EL (cell line): Measurements from ENCODE around the gene FMN1.
A peak's percentile ranks its signal among the peaks of the same experiment; 100 is the strongest.

ENCODE experiments used
- DNase-seq: peaks from one replicate; pipeline ENCODE4 v3.0.0-alpha.2; 2016

The FMN1 gene

DNA sequence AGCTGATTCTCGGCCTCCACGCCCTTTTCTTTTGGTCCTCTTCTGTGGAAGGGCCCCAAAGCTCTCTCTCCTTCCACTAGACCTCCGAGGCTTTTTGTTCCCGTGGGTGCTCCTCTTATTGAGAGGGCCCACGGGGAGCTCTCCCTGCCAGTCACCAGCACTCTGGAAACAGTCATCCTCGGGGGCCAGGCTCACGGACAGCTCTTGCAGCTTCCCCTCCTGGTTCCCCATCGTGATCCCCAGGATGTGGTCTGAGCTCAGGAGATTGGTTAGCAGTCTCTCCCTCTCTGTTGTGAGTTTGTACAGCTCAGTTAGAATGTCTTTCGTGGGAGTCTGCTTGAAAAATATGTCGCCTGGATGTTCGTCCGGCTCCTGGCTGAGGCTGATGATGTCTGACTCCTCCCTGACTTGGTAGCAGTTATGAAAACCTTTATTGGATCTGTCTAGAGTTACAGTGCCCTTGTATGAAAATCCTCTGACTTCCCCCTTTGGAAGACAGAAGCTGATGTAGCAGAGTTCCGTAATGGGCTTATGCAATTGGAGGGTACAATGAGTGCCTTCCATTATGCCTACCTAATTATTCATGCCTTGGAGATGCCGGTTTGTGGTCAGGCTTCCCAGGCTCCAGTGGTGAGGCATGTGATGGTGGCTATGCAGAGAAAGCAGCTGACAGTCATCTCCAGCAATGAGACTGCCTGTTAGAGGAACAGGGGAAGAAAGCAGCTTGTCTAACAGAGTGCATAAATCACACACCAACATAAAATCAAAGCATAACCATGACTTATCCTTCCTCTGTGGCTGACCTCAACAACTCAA, 40.0 kb downstream of the FMN1 start:
- DNase-seq: peak; percentile 85

GRCh38 chr15:33153548-33153947, 41.0 kb downstream of the FMN1 start:
- no peak for DNase-seq

- DNase-seq: no peak
Observed at GRCh38 chr15:33152502-33153109, 41.9 kb downstream of the FMN1 start.

DNA sequence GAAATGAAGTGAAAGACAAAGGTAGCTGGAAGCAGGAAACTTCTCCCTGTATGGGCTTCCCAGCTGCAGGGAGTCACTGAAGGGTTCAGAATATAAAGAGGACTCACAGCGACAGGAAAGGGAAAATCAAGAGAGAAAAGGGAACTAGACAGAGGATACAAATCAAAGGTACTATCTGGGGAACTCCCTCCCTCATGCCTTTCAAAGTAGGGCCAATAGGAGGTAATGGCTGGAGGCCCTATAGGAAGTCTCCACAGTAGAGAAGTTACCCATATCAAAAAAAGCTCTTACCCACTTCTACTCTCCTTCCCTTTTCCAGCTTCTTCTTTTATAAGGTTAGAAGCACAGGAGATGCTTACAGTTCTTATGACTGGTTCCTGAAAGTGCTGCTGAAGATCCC, 43.5 kb downstream of the FMN1 start:
- DNase-seq: no peak

DNA sequence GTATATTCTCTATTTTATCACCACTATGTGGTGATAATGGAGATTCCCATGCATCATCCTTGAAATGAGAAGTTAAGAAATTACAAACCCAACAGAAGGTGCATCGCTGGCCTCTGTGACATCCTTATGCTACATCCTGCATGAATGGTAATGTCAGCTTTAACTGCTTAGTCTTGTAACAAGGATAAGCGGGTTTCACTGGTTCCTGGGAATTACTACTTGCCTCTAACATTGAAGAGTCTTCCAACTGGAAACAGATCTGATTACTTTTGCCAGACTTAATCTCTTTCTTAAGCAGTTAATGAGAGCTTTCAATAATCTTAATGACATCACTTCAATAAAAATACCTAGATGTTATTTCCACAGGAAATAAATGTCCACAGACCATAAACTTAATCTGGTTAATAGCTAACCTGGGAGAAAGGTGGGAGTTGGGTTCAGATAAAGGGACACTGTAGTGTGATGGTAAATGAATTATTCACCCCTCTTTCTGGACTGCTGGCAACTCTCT, 44.0 kb downstream of the FMN1 start:
- DNase-seq: no peak

DNA sequence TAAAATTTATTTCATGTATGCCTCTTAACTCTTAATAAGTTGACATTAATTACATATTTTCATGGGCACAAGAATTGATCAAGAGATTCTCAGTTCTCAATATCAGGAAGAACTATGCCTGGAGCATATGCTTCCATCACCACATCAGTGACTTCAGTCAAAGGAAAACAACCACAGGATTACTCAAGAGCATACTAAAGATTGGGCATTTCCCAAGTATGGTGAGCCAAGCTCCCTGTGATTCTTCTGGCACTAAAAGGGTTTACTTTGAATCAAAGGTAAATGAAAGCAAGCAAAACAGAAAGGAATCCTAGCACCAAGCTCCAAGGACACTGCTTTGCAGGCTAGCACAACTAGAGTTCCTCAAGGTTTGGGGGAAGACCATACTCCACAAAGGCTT, 44.6 kb downstream of the FMN1 start:
- DNase-seq: no peak

- no peak for DNase-seq
Observed at GRCh38 chr15:33148129-33148751, 46.3 kb downstream of the FMN1 start.

GRCh38 chr15:33146051-33146450, 48.5 kb downstream of the FMN1 start:
- DNase-seq: no peak

GRCh38 chr15:33145447-33145846, 49.1 kb downstream of the FMN1 start:
- no peak for DNase-seq

DNA sequence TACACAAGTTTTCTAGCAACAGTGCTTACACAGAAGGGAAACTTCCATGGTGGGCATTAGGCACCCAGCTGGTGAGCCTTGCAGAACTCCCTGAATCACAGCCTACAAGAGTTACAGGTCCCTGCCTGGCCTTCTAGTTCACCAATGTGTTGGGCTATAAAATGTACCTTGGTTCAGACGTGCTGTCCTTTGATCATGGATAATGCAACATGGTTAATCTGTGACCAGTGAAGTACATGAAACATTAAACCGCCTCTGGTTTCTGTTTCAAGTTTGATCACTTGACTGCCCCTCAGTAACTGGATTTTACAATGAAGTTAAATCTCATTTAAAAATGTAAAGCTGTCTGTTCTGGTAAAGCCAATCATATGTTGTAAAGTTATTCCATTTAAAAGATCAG, 51.8 kb downstream of the FMN1 start:
- no peak for DNase-seq

DNA sequence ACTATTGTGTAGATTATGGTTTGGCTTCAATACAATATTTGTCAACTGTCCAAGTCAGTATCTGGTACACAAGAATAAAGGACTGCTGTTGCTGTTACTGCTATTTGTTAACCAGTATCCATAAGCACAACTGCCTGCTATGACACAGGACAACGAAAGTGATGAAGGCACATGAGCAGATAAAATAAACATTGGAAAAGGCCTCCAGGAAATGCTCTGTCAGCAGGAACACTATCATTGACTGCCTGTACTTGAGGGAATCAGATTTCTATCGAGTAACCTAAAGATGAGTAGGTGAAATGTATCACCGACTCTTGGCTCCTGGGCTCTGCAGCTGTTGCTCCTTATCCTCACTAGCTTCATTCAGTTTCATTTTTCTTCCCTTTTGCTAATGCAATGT, 56.5 kb downstream of the FMN1 start:
- DNase-seq: no peak

DNA sequence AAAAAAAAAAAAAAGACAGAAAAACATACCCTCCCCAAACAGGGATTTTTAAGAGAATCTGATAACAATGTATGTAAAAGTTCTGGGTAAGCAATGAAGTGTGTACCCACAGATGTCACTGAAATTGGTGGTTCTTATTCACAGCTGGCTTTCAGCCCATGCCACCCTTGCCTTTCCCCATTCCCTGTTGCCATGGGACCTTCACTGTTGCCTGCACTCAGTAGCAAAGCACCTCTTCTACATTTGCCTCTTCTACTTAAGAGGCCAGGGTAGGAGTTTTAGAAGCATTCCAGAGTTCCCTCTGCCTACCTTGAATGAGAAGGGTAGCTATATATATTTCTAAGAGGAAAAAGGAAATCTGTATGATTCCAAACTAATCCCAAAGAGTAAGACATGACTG, 57.4 kb downstream of the FMN1 start:
- no peak for DNase-seq

- no peak for DNase-seq
Observed at GRCh38 chr15:33136353-33136752, 58.2 kb downstream of the FMN1 start.

DNA sequence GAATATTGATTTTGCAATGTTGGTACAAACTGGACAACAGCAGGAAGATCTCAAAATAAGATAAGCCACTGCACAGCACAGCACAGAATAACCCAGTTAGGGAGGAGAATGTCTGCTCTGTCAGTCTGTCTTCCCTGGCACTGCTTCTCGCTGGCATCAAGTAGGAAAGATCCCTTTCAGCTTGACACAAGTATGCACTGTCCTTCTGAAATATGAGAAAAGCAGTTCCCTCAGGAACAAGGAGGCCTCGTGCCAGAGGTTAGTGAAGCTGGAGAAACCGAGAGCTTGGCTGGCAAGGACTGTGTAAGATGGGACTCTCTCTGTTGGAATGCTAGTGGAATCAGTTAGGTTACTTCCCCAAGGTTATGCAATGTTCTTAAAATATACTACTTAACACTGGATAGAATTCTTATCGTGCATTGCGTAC, 59.1 kb downstream of the FMN1 start:
- no peak for DNase-seq

- DNase-seq: peak; percentile 73
Observed at GRCh38 chr15:33132722-33133345, 61.7 kb downstream of the FMN1 start.

DNA sequence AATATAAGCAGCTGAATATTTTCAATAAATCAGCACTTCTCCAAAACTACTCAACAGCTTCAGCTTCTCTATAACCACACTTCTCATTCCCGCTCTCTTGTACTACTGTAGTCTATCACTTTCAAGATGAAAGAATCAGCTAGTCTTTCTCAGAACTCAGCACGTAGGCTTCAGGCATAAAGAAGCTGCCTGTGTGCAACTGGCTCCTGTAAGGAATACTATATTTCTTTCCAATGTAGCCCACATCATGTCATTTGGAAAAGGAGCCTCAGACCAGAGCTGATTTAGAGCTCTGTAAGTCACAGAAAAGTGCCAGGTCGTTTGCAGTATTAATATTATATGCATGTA, 62.3 kb downstream of the FMN1 start:
- DNase-seq: no peak

DNA sequence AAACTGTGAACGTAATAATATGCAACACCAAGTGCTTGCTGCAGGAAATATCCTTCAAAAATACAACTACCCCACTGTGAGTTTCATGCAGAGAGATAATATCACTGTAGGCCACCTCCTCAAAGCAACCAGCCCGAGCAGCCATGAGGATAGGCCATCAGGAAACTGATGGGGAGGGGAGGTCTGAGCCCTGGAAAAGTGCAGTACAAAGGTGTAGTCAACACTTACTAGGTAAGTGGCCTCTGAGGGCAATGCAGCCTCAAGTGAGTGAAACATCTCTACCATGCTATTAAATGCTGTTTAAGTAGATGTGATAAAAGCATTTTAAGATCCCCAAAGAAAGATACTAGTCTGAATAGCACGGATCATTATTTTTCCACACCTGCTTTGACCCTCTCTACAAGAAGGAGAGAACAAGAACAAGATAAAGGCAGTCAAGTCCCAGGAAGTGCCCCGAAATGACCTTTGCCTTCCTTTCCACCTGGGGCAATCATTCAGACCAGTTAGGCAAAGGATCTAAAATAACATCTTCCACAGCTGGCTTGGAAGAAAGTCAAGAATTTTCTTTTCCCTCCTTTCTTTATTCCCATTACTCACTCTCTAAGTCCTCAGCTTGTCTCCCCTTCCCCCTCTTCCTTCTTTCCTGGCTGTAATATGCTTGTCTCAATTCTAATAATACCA, 62.8 kb downstream of the FMN1 start:
- peak; percentile 56 for DNase-seq

GRCh38 chr15:33126559-33127290, 67.8 kb downstream of the FMN1 start:
- DNase-seq: peak; percentile 96

- no peak for DNase-seq
Observed at GRCh38 chr15:33125894-33126537, 68.5 kb downstream of the FMN1 start.

GRCh38 chr15:33124811-33125210, 69.7 kb downstream of the FMN1 start:
- DNase-seq: no peak

DNA sequence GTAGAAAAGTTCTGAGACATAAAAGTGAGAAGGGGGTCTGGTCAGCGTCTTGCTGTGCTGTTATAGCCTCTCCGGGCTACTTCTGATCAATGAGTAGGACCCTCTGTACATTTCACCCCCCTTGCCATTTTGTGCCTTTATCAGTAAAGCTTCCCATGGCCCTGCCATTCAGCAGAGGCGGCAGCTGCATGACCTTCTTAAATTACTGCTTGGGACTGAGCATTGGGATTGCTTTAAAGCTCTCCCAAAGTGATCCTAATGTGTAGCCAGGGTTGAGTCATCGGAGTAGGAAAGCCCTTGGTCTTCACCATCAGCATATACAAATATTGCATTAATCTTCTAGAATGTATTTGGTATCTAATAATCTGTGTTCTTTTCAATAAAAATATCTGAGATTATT, 70.2 kb downstream of the FMN1 start:
- no peak for DNase-seq

DNA sequence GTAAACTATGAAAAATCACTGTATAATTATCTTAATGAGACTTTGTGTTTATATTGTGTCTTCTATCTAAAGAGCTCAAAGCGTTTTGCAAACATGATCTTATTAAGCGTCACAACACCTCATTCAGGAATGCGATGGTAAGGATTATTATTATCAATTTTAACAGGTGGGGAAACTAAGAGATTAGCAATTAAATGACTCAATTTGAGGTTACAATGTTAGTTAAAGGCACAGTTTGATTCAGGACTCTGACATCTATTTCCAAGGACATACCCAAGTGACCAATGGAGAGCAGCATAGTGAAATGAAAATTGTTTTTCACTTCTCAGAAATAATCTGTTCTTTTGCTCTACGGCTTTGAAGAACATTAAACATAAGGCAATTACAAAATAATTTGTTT, 74.6 kb downstream of the FMN1 start:
- no peak for DNase-seq
